NCI-H2107 treated with DMSO at 0.1 percent for 48 hours (cell line): Measurements from ENCODE around the gene PLIN4.
"Not testable (repeated sequence)": the region's sequence is repeated elsewhere in the genome, so short reads cannot be mapped to it uniquely, and the experiment has no call there.

Experiments
- DNase-seq: peaks from one replicate; lab custom pipeline; 2025; ENCODE audit not compliant: unreplicated experiment; lab: John Stamatoyannopoulos, UW

Gene PLIN4, protein sequence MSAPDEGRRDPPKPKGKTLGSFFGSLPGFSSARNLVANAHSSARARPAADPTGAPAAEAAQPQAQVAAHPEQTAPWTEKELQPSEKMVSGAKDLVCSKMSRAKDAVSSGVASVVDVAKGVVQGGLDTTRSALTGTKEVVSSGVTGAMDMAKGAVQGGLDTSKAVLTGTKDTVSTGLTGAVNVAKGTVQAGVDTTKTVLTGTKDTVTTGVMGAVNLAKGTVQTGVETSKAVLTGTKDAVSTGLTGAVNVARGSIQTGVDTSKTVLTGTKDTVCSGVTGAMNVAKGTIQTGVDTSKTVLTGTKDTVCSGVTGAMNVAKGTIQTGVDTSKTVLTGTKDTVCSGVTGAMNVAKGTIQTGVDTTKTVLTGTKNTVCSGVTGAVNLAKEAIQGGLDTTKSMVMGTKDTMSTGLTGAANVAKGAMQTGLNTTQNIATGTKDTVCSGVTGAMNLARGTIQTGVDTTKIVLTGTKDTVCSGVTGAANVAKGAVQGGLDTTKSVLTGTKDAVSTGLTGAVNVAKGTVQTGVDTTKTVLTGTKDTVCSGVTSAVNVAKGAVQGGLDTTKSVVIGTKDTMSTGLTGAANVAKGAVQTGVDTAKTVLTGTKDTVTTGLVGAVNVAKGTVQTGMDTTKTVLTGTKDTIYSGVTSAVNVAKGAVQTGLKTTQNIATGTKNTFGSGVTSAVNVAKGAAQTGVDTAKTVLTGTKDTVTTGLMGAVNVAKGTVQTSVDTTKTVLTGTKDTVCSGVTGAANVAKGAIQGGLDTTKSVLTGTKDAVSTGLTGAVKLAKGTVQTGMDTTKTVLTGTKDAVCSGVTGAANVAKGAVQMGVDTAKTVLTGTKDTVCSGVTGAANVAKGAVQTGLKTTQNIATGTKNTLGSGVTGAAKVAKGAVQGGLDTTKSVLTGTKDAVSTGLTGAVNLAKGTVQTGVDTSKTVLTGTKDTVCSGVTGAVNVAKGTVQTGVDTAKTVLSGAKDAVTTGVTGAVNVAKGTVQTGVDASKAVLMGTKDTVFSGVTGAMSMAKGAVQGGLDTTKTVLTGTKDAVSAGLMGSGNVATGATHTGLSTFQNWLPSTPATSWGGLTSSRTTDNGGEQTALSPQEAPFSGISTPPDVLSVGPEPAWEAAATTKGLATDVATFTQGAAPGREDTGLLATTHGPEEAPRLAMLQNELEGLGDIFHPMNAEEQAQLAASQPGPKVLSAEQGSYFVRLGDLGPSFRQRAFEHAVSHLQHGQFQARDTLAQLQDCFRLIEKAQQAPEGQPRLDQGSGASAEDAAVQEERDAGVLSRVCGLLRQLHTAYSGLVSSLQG (N-terminal part only)

GRCh38 chr19:4518345-4519171 is at the start of gene PLIN4:
Gene PLIN4, minus strand, starts transcription at chr19:4518486. Its CDS starts 214 bp downstream, at chr19:4518272.
- DNase-seq: no peak

DNA sequence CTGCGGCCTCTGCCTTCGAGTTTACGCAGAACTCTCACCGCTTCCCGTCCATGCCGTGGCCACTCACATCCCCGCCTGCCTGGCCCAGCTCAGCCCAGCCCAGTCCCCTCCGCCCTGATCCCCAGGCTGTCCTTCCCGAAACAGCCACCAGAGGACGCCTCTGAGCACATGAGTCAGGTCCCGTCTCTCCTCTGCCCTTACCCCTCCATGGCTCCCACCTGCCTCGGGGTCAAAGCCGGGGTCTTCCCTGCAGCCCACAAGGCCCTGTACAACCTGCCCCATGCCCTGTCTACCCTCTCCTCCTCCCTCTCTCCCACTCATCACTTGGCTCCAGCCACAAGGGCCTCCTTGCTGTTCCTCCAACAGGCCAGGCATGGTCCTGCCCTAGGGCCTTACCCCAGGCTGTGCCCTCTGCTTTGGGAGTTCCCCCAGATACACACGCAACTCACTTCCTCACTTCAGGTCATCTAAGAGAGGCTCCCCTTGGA is 49.3 kb upstream of the PLIN4 start:
- DNase-seq: no peak

DNA sequence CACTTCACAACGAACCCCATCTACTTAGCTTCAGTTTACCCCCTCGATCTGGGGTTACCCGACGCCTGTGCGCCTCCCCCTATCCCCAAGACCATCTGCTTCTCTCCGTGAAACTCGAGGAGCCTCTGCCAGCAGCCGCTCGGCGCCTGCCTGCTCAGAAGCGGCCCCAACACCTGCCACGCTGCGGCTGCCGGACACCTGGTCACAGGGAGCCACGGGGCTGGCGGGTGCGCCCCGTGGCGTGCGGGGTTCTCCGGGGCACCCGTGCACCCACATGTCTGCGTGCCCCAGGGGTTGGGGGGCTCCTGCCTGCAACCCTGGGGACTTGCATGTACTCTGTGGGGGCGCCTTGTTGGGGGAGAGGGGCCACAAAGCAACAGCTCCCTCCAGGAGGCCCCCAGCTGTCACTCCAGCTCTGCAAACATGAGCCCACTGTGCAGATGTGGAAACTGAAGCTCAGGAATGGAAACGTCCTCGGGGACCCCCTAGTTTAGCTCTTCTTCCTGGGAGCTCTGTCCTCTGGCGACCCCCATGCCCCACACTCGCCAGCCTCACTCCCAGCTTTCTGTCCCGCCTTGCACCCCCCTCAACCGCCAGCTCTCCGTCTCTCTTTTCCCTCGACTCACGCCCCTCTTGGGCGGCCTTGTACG is 48.2 kb upstream of the PLIN4 start:
- DNase-seq: peak; percentile 58

GRCh38 chr19:4563562-4563961 is 45.3 kb upstream of the PLIN4 start:
- not testable (repeated sequence) for DNase-seq

- not testable (repeated sequence) for DNase-seq
Observed at GRCh38 chr19:4562085-4562484, 43.8 kb upstream of the PLIN4 start.

DNA sequence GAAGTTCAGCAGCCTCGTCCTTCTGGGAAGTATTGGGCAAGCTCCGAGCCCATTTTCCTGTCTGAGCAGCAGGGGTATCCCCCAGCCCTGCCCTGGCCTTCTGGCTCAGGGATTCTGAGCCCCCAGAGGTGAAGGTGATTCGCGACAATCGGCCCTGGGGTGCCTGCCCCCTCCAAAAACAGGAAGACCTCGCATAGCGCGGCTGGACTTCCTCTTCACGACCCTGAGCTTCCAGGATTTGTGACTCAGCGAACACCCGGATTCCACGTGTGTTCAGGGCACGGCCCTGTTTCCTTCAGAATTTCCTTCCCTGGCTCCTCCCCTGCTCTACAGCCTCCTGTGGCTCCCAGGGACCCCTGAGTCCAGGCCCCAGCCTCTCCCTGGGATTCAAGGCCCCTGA is 41.3 kb upstream of the PLIN4 start, which contains the start of gene SEMA6B:
SEMA6B (minus strand) TSS at position 116 of the 400 bp plus-strand sequence. CDS start 1,227 bp downstream, outside the sequence.
- no peak for DNase-seq

GRCh38 chr19:4557971-4558941 is 40.0 kb upstream of the PLIN4 start:
- no peak for DNase-seq

- no peak for DNase-seq
Observed at GRCh38 chr19:4557144-4557970, 39.1 kb upstream of the PLIN4 start.

- DNase-seq: no peak
Observed at GRCh38 chr19:4556597-4557127, 38.4 kb upstream of the PLIN4 start.

GRCh38 chr19:4555657-4556561 is 37.6 kb upstream of the PLIN4 start:
- no peak for DNase-seq

DNA sequence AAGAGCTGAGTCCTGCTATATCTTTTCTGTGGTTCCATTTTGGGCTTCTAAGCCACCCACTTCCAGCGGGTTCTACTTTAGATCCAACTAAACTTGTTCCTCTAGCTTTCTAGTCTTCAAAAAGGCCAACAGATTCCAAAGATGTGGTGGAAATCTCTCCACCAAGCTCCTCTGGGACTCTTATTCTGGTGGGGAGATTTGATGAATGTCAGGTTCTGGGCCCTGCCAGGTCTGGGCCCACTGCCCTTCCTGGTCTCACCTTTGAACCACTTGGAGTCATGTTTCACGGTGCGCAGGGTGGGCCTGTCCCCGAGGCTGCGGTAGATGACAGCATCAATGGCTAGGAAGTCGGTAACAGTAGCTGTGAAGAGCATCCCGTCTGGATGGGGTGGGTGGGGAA is 36.4 kb upstream of the PLIN4 start:
- no peak for DNase-seq

GRCh38 chr19:4553775-4554174 is 35.5 kb upstream of the PLIN4 start:
- no peak for DNase-seq

GRCh38 chr19:4553092-4553695 is 34.9 kb upstream of the PLIN4 start:
- no peak for DNase-seq

DNA sequence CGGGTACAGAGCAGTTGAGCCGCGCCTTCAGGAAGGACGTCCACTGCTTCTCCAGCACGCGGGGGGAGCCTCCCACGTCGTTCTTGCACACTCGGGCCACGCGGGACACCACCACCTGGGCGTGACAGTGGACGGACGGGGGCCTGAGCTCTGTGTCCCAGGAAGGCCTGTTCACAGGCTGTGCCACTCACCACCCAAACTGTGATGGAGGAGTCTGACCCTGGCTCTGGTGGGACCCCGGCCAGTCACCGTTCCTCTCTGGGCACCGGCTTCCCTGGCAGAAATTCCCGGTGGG is 34.2 kb upstream of the PLIN4 start:
- no peak for DNase-seq

DNA sequence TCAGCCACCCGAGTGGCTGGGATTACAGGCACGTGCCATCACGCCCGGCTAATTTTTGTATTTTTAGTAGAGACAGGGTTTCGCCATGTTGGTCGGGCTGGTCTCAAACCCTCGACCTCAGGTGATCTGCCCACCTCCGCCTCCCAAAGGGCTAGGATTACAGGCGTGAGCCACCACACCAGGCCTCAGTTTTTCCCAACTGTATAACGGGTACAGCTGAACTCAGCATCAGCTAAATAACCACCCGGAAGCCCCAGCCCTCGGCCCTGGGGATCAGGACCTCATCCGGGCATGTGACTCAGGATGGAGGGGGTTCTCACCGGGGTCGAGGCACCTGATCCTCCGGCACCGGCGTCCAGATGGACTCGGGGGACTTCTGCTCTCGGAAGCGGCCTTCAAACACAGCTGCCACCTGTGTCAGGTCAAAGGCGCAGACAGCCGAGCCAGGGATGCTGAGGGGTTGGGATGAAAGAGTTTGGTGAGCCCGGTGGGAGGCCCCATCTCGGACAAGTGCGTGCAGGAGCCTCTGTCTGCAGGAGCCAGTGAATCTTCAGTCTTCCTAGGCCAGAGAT is 32.3 kb upstream of the PLIN4 start:
- DNase-seq: no peak

DNA sequence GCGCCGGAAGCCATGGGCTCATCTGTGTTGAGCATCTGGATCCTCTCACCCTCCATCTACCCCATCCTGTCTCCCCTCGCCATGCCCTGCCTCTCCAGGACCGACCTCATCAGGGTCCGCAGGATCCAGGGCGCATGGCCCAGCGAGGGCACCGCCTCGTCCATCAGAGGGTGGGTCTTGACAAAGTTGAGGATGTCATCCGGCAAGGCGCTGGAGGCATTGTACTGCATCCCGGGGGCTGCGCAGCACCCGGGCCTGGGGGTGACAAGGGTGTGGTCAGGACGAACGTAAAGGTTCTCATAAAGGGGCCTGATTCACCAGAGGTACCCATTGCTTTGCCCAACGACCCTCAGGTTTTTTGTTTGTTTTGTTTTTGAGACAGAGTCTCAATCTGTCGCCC is 31.7 kb upstream of the PLIN4 start:
- DNase-seq: no peak
